HepG2 (cell line): Measurements from ENCODE around the gene LPAR4. TPM values are rescaled to one million over a fixed set of nuclear protein-coding genes. Genes with fewer than 3 reads are reported as not detected.

Experiments
- ATAC-seq: fragments of 200-7000 bp; cut with Tn5 transposase; 3 replicates; pipeline ENCODE4 v1.9.1; 2020; ENCODE audit warnings: mild to moderate bottlenecking, moderate library complexity
- BruUV-seq: library from RNA; stranded (reverse); fragments of 400-500 nt; replicated peaks from 2 replicates; lab custom pipeline; 2021; lab: Mats Ljungman, UMichigan
- CTCF ChIA-PET: fragments of 300-600 bp; formaldehyde crosslinking; extraction: SDS; loops from one replicate; lab custom pipeline; 2021; ENCODE audit warnings: low total read pairs, inconsistent platforms, low intra/inter-chr PET ratio; lab: Yijun Ruan, JAX
- POLR2A ChIA-PET: fragments of 350-600 bp; sonication (Branson Sonifier 250); formaldehyde crosslinking; loops from one replicate; lab custom pipeline; 2020; ENCODE audit warnings: antibody characterized with exemption, inconsistent platforms; lab: Yijun Ruan, JAX
- DNase-seq: peaks from one replicate; pipeline ENCODE4 v3.0.0-alpha.2; 2015; ENCODE audit warnings: low spot score
- FAIRE-seq: peaks from 3 replicates; lab custom pipeline; 2011; peaks lifted over from hg19 to GRCh38; lab: Jason Lieb, UNC
- H2AFZ ChIP-seq: one replicate; pipeline ENCODE4 v1.6.1; 2011; ENCODE audit warnings: low read length, inconsistent platforms
- H3K27ac ChIP-seq: fragments of 300-600 bp; 3 replicates; pipeline ENCODE4 v1.8.0; 2011; ENCODE audit warnings: mixed run types, mild to moderate bottlenecking, mixed read lengths, low read length, inconsistent platforms; ENCODE audit not compliant: insufficient read depth; ENCODE audit errors: extremely low read length
- H3K27me3 ChIP-seq, 2 experiments: fragments of 200-600 bp in 1 of 2; 2 replicates in 1 of 2; 3 replicates in 1 of 2; pipeline versions ENCODE4 v1.6.0 to v1.8.0; 2011; ENCODE audit warnings: low read length in 2 of 2, mild to moderate bottlenecking in 2 of 2, moderate library complexity in 2 of 2, inconsistent platforms in 1 of 2; ENCODE audit not compliant: insufficient read depth in 2 of 2, control insufficient read depth in 1 of 2
- H3K36me3 ChIP-seq, 2 experiments: fragments of 200-600 bp in 1 of 2; replicated peaks in 1 of 2; 2 replicates in 1 of 2; 3 replicates in 1 of 2; pipeline versions ENCODE4 v1.5.1 to v1.8.0; 2011; ENCODE audit warnings: low read length in 2 of 2, inconsistent platforms in 1 of 2; ENCODE audit not compliant: insufficient read depth in 2 of 2, control insufficient read depth in 1 of 2
- H3K4me1 ChIP-seq: 2 replicates; pipeline ENCODE4 v1.5.1; 2012; ENCODE audit warnings: low read length, inconsistent platforms; ENCODE audit not compliant: insufficient read depth
- H3K4me2 ChIP-seq: 2 replicates; pipeline ENCODE4 v1.6.0; 2011; ENCODE audit warnings: low read depth, low read length, inconsistent platforms
- H3K4me3 ChIP-seq, 3 experiments: fragments of 200-600 bp in 1 of 3; sonication (generic), shearing (Covaris generic) in 1 of 3; replicated peaks in 1 of 3; 2 replicates each; pipeline ENCODE4 v1.5.1; 2011 to 2016; ENCODE audit warnings: low read length in 3 of 3, inconsistent platforms in 2 of 3, low read depth in 2 of 3, mild to moderate bottlenecking in 2 of 3, control low read depth in 1 of 3, mixed read lengths in 1 of 3; ENCODE audit not compliant: insufficient read depth in 1 of 3
- H3K79me2 ChIP-seq: one replicate; pipeline ENCODE4 v1.6.1; 2011; ENCODE audit warnings: low read length, inconsistent platforms; ENCODE audit not compliant: insufficient read depth
- H3K9ac ChIP-seq: 2 replicates; pipeline ENCODE4 v1.6.0; 2011; ENCODE audit warnings: mild to moderate bottlenecking, low read depth, low read length, inconsistent platforms; ENCODE audit not compliant: insufficient read depth
- H3K9me3 ChIP-seq: 2 replicates; pipeline ENCODE4 v1.5.1; 2012; ENCODE audit warnings: mild to moderate bottlenecking, low read length
- H4K20me1 ChIP-seq: 2 replicates; pipeline ENCODE4 v1.6.0; 2011; ENCODE audit warnings: inconsistent platforms, mild to moderate bottlenecking, low read length, moderate library complexity; ENCODE audit not compliant: insufficient read depth
- ATF4 ChIP-seq, 2 experiments: fragments of 450-650 bp in 1 of 2; sonication (generic) in 1 of 2; formaldehyde crosslinking; IDR thresholded peaks; 2 replicates each; pipeline versions ENCODE4 v1.5.0 to v1.8.0; 2020 to 2022; ENCODE audit warnings: mild to moderate bottlenecking in 1 of 2, missing genetic modification reagents in 1 of 2
- CEBPG ChIP-seq: IDR thresholded peaks from 2 replicates; pipeline ENCODE4 v1.6.1; 2016
- GTF3A ChIP-seq: sonication (generic); formaldehyde crosslinking; conservative IDR thresholded peaks from 2 replicates; pipeline ENCODE4 v1.4.0; 2020; ENCODE audit warnings: mild to moderate bottlenecking, missing genetic modification reagents
- HMGXB3 ChIP-seq: sonication (generic); formaldehyde crosslinking; IDR thresholded peaks from 2 replicates; pipeline ENCODE4 v1.4.0; 2020; ENCODE audit warnings: missing genetic modification reagents, borderline replicate concordance
- TMF1 ChIP-seq: sonication (generic); formaldehyde crosslinking; IDR thresholded peaks from 2 replicates; pipeline ENCODE4 v1.8.1; 2022; ENCODE audit warnings: low read depth, missing genetic modification reagents
- ZFX ChIP-seq: sonication (generic); formaldehyde crosslinking; IDR thresholded peaks from 2 replicates; pipeline ENCODE4 v1.4.0; 2020; ENCODE audit warnings: mild to moderate bottlenecking, low read depth, missing genetic modification reagents, moderate library complexity
- ZNF263 ChIP-seq: sonication (generic); formaldehyde crosslinking; IDR thresholded peaks from 2 replicates; pipeline ENCODE4 v1.4.0; 2020; ENCODE audit warnings: missing genetic modification reagents
- ZSCAN21 ChIP-seq: sonication (generic); formaldehyde crosslinking; IDR thresholded peaks from 2 replicates; pipeline ENCODE4 v1.8.0; 2022; ENCODE audit warnings: mild to moderate bottlenecking, missing genetic modification reagents, moderate library complexity, borderline replicate concordance
- WGBS: methylation state at CpG from one replicate; pipeline ENCODE4 v1.1.6; 2017; ENCODE audit warnings: low lambda C conversion rate; 5-methylcytosine and 5-hydroxymethylcytosine counted together
- in situ Hi-C: cut with HindIII; loops from 2 replicates; pipeline ENCODE4 v1.10.0; 2017; ENCODE audit warnings: low pct_unique_long_range_greater_than_20kb; ENCODE audit not compliant: extremely low pct_ligation_motif_present
- intact Hi-C: fragments of 100-400 bp; cut with micrococcal nuclease; formaldehyde crosslinking; loops from one replicate; pipeline ENCODE4 v1.10.0; 2022; ENCODE audit not compliant: unreplicated experiment
- polyA plus RNA-seq, 8 experiments: library from polyadenylated mRNA; depleted of rRNA in 3 of 8; stranded (reverse) in 7 of 8; unstranded in 1 of 8; fragments of >200 nt; fragmentation: Illumina TruSeq in 4 of 8; extraction: Trizol in 4 of 8; gene quantifications; 2 replicates each; pipeline versions ENCODE4 v1.2.1 to v1.2.3, GENCODE V29; 2011 to 2016; ENCODE audit warnings: low read depth in 4 of 8, missing spikeins in 1 of 8, mixed read lengths in 1 of 8; ENCODE audit not compliant: insufficient read depth in 1 of 8
- total RNA-seq, 5 experiments: library from RNA; depleted of rRNA; stranded (reverse); fragments of >200 nt; fragmentation: Illumina TruSeq; extraction: Trizol; gene quantifications; 2 replicates each; pipeline ENCODE4 v1.2.3, GENCODE V29; 2016; ENCODE audit warnings: low read depth in 1 of 5
- TF ChIP-seq, protein P1 (sequence below): sonication (generic); formaldehyde crosslinking; IDR thresholded peaks from 2 replicates; pipeline ENCODE4 v1.5.0; 2020; ENCODE audit warnings: mild to moderate bottlenecking, missing genetic modification reagents, borderline replicate concordance
- TF ChIP-seq, protein P2 (sequence below): sonication (generic); formaldehyde crosslinking; IDR thresholded peaks from 2 replicates; pipeline ENCODE4 v1.8.0; 2022; ENCODE audit warnings: mild to moderate bottlenecking, missing genetic modification reagents

Gene LPAR4
- total and polyA plus RNA-seq, 2 of the 13 experiments (the other 11 are each of a cell fraction or from before 2014, with no cell fraction given): not detected

- H3K4me1 ChIP-seq: no peaks in the 10 kb centered on the region
- no peaks in the 10 kb centered on the region for H4K20me1 ChIP-seq
- FAIRE-seq (no peak), DNase-seq (no peak), ATAC-seq (no peak)
- no peaks in the 10 kb centered on the region for H3K79me2 ChIP-seq
- no TSS peak for BruUV-seq
- 0% methylated on average over 2 of the region's 2 CpGs for WGBS
- intact Hi-C loops (no loop called here), in situ Hi-C loops (no loop called here)
- H3K4me2 ChIP-seq: no peak overlapping the region
- H3K36me3 ChIP-seq: no peaks in the 10 kb centered on the region
- CTCF ChIA-PET: no interaction called here
- H3K9me3 ChIP-seq: no peaks in the 10 kb centered on the region
- H3K4me3 ChIP-seq: no peak overlapping the region
- no peak overlapping the region for H2AFZ ChIP-seq
- no peaks in the 10 kb centered on the region for H3K27me3 ChIP-seq
- no peak overlapping the region for H3K9ac ChIP-seq
- H3K27ac ChIP-seq: no peak overlapping the region
- POLR2A ChIA-PET: no interaction called here
- TF ChIP-seq ZNF263 (CRISPR knock-in tag): no peak
- TF ChIP-seq ATF4 (CRISPR knock-in tag; IDR thresholded peaks at IDR 0.05): no peak
- TF ChIP-seq ZSCAN21: no peak
- TF ChIP-seq CEBPG: no peak
- TF ChIP-seq HMGXB3 (CRISPR knock-in tag): no peak
- TF ChIP-seq ZFX (CRISPR knock-in tag): no peak
- TF ChIP-seq TMF1 (CRISPR knock-in tag): no peak
- no peak for TF ChIP-seq GTF3A
- TF ChIP-seq, protein P1, sequence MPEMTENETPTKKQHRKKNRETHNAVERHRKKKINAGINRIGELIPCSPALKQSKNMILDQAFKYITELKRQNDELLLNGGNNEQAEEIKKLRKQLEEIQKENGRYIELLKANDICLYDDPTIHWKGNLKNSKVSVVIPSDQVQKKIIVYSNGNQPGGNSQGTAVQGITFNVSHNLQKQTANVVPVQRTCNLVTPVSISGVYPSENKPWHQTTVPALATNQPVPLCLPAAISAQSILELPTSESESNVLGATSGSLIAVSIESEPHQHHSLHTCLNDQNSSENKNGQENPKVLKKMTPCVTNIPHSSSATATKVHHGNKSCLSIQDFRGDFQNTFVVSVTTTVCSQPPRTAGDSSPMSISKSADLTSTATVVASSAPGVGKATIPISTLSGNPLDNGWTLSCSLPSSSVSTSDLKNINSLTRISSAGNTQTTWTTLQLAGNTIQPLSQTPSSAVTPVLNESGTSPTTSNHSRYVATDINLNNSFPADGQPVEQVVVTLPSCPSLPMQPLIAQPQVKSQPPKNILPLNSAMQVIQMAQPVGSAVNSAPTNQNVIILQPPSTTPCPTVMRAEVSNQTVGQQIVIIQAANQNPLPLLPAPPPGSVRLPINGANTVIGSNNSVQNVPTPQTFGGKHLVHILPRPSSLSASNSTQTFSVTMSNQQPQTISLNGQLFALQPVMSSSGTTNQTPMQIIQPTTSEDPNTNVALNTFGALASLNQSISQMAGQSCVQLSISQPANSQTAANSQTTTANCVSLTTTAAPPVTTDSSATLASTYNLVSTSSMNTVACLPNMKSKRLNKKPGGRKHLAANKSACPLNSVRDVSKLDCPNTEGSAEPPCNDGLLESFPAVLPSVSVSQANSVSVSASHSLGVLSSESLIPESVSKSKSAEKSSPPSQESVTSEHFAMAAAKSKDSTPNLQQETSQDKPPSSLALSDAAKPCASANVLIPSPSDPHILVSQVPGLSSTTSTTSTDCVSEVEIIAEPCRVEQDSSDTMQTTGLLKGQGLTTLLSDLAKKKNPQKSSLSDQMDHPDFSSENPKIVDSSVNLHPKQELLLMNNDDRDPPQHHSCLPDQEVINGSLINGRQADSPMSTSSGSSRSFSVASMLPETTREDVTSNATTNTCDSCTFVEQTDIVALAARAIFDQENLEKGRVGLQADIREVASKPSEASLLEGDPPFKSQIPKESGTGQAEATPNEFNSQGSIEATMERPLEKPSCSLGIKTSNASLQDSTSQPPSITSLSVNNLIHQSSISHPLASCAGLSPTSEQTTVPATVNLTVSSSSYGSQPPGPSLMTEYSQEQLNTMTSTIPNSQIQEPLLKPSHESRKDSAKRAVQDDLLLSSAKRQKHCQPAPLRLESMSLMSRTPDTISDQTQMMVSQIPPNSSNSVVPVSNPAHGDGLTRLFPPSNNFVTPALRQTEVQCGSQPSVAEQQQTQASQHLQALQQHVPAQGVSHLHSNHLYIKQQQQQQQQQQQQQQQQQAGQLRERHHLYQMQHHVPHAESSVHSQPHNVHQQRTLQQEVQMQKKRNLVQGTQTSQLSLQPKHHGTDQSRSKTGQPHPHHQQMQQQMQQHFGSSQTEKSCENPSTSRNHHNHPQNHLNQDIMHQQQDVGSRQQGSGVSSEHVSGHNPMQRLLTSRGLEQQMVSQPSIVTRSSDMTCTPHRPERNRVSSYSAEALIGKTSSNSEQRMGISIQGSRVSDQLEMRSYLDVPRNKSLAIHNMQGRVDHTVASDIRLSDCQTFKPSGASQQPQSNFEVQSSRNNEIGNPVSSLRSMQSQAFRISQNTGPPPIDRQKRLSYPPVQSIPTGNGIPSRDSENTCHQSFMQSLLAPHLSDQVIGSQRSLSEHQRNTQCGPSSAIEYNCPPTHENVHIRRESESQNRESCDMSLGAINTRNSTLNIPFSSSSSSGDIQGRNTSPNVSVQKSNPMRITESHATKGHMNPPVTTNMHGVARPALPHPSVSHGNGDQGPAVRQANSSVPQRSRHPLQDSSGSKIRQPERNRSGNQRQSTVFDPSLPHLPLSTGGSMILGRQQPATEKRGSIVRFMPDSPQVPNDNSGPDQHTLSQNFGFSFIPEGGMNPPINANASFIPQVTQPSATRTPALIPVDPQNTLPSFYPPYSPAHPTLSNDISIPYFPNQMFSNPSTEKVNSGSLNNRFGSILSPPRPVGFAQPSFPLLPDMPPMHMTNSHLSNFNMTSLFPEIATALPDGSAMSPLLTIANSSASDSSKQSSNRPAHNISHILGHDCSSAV (CRISPR knock-in tag): no peak
- TF ChIP-seq, protein P2, sequence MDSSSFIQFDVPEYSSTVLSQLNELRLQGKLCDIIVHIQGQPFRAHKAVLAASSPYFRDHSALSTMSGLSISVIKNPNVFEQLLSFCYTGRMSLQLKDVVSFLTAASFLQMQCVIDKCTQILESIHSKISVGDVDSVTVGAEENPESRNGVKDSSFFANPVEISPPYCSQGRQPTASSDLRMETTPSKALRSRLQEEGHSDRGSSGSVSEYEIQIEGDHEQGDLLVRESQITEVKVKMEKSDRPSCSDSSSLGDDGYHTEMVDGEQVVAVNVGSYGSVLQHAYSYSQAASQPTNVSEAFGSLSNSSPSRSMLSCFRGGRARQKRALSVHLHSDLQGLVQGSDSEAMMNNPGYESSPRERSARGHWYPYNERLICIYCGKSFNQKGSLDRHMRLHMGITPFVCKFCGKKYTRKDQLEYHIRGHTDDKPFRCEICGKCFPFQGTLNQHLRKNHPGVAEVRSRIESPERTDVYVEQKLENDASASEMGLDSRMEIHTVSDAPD (CRISPR knock-in tag): no peak
Measured at GRCh38 chrX:78706071-78706470, 41.4 kb upstream of the LPAR4 start.
